ENCODE data around the gene AKAP10. TPM values are rescaled to one million over a fixed set of nuclear protein-coding genes. Genes with fewer than 3 reads are reported as not detected.
A peak's percentile ranks its signal among the peaks of the same experiment; 100 is the strongest.

Gene AKAP10
- total RNA-seq, 1 donor from 2014 or later, result 26.9 TPM

GRCh38 chr17:20010936-20011335 is 33.3 kb upstream of the AKAP10 start:
- no peak for TF ChIP-seq CTCF (IDR thresholded peaks at IDR 0.05; ENCODE audit: unreplicated experiment)
- Mint-ChIP-seq H3K27ac (ENCODE audit: unreplicated experiment) (no peak overlapping the region), H3K4me1 (ENCODE audit: unreplicated experiment) (no peaks in the 10 kb centered on the region), H3K4me3 (ENCODE audit: unreplicated experiment) (no peak overlapping the region), H3K27me3 (ENCODE audit: unreplicated experiment) (no peaks in the 10 kb centered on the region), H3K36me3 (ENCODE audit: low read depth, unreplicated experiment) (no peaks in the 10 kb centered on the region), H3K9me3 (ENCODE audit: unreplicated experiment) (no peaks in the 10 kb centered on the region)
- DNase-seq (ENCODE audit: low spot score), result no peak

GRCh38 chr17:20010099-20010863 is 32.7 kb upstream of the AKAP10 start:
- no peaks in the 10 kb centered on the region for H3K9me3 Mint-ChIP-seq (ENCODE audit: unreplicated experiment)
- no peaks in the 10 kb centered on the region for H3K4me1 Mint-ChIP-seq (ENCODE audit: unreplicated experiment)
- no peaks in the 10 kb centered on the region for H3K36me3 Mint-ChIP-seq (ENCODE audit: low read depth, unreplicated experiment)
- peak; percentile 29 for DNase-seq (ENCODE audit: low spot score)
- TF ChIP-seq CTCF (IDR thresholded peaks at IDR 0.05; ENCODE audit: unreplicated experiment), result no peak
- H3K27ac Mint-ChIP-seq (ENCODE audit: unreplicated experiment), result no peak overlapping the region
- no peaks in the 10 kb centered on the region for H3K27me3 Mint-ChIP-seq (ENCODE audit: unreplicated experiment)
- peak overlapping the region; percentile 86 for H3K4me3 Mint-ChIP-seq (ENCODE audit: unreplicated experiment)

GRCh38 chr17:20009302-20010098 is 31.9 kb upstream of the AKAP10 start, which contains the start of gene SPECC1:
Gene SPECC1 (plus strand): TSS chr17:20009359. CDS start chr17:20096652, 87,293 bp downstream.
- Mint-ChIP-seq H3K36me3 (ENCODE audit: low read depth, unreplicated experiment) (no peaks in the 10 kb centered on the region), H3K4me3 (ENCODE audit: unreplicated experiment) (peak within 1 kb of the TSS; percentile 93), H3K27ac (ENCODE audit: unreplicated experiment) (no peak within 1 kb of the TSS), H3K4me1 (ENCODE audit: unreplicated experiment) (no peaks in the 10 kb centered on the region), H3K9me3 (ENCODE audit: unreplicated experiment) (no peaks in the 10 kb centered on the region), H3K27me3 (ENCODE audit: unreplicated experiment) (no peaks in the 10 kb centered on the region)
- peak; percentile 96 for DNase-seq (ENCODE audit: low spot score)
- TF ChIP-seq CTCF (IDR thresholded peaks at IDR 0.05; ENCODE audit: unreplicated experiment), result peak; percentile 60

- Mint-ChIP-seq H3K9me3 (ENCODE audit: unreplicated experiment) (no peaks in the 10 kb centered on the region), H3K36me3 (ENCODE audit: low read depth, unreplicated experiment) (no peaks in the 10 kb centered on the region), H3K4me3 (ENCODE audit: unreplicated experiment) (peak overlapping the region; percentile 93), H3K4me1 (ENCODE audit: unreplicated experiment) (no peaks in the 10 kb centered on the region), H3K27me3 (ENCODE audit: unreplicated experiment) (no peaks in the 10 kb centered on the region), H3K27ac (ENCODE audit: unreplicated experiment) (no peak overlapping the region)
- peak; percentile 98 for TF ChIP-seq CTCF (IDR thresholded peaks at IDR 0.05; ENCODE audit: unreplicated experiment)
- DNase-seq (ENCODE audit: low spot score), result no peak
Measured at GRCh38 chr17:20009052-20009301, 31.3 kb upstream of the AKAP10 start.

Data from endothelial cell (in vitro differentiated cells).